T47D (cell line): ENCODE measurements around the gene CHST13.
"Not testable (repeated sequence)": the region's sequence is repeated elsewhere in the genome, so short reads cannot be mapped to it uniquely, and the experiment has no call there.

ENCODE experiments used
- DNase-seq, 2 experiments: peaks; one replicate each; pipeline versions ENCODE4 v3.0.0 to v3.0.0-alpha.2; 2011 to 2012; ENCODE audit warnings: low read depth in 1 of 2, low spot score in 1 of 2
- JUND ChIP-seq: IDR thresholded peaks from 2 replicates; pipeline ENCODE4 v1.6.1; 2012; ENCODE audit warnings: low read depth
- in situ Hi-C: cut with HindIII; loops from 2 replicates; pipeline ENCODE4 v1.10.0; 2016; ENCODE audit warnings: low sequenced_read_pairs, low pct_unique_long_range_greater_than_20kb

Gene CHST13

DNA sequence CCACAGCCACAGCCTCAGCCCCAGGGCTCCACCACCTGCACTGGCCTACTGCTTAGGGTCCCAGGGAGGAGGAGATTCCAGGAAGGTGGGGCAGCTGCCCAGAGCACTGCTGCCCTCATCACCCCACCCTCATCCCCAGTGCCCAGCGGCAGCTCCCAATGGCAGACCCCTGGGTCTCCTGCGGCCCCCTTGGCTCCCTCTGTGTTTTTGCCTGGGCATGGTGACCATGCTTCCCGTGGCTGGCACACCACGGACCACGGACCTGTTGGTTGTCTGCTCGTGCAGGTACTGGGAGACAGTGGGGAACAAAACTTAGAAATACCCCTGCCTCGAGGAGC, 2.7 kb downstream of the CHST13 start:
- in situ Hi-C loops = no loop called here
- DNase-seq = no peak
- no peak for TF ChIP-seq JUND

GRCh38 chr3:126527006-126527405, 3.1 kb downstream of the CHST13 start:
- in situ Hi-C loops = no loop called here
- no peak for TF ChIP-seq JUND
- DNase-seq = no peak

DNA sequence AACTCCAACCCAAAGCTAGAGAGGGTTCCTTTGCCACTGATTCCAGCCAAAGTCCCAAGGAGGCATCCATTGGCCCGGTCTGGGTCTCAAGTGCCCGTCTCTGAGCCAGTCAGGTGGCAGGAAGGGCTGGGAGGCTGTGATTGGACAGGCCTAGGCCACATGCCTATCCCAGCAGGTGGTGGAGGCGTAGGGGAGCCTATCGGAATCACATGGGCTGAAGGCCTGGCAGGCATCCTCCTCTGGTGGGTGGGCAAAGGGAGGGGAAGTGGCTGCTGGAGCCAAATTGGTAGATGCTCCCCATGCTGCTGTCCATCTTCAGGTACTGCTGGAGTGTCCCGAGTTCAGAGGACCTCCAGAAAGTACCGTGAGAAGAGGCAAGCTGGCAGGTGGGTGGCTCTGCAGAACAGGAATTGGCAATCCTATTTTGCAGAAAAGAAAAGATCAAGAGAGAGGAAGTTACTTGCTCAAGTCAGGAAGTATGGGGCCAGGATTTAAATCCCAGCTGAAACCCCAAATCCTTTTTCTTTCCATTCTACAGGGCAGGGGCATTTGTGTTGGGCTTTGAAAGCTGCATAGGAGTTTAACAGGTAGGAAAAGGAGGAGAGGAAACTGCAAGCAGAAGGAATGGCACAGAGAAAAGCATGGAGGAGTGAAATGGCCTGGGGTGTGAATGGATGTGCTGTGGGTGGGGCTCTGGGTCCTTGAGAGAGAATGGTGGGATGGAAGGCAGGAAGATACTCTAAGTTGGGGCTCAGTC, 3.7 kb downstream of the CHST13 start:
- no peak for DNase-seq
- in situ Hi-C loops = no loop called here
- no peak for TF ChIP-seq JUND

DNA sequence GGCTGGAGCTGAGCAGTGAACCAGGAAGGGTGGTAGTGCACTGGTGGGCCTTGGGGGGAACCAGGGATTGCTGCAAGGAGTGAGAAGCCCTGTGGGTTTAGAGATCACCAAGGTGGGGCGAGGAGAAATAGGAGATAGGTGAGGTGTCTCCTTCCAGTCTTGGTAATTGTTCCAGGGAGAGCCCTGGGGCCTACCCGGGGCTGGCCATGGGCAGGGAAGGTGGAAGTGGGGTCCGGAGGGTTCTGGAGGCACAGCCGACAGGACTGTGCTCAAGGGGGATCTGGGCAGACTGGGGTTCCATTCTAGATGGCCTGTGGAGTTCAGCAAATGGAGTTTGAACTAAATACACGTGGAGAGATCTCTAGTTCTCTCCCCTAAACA, 4.5 kb downstream of the CHST13 start:
- DNase-seq = no peak
- no peak for TF ChIP-seq JUND
- in situ Hi-C loops = no loop called here

DNA sequence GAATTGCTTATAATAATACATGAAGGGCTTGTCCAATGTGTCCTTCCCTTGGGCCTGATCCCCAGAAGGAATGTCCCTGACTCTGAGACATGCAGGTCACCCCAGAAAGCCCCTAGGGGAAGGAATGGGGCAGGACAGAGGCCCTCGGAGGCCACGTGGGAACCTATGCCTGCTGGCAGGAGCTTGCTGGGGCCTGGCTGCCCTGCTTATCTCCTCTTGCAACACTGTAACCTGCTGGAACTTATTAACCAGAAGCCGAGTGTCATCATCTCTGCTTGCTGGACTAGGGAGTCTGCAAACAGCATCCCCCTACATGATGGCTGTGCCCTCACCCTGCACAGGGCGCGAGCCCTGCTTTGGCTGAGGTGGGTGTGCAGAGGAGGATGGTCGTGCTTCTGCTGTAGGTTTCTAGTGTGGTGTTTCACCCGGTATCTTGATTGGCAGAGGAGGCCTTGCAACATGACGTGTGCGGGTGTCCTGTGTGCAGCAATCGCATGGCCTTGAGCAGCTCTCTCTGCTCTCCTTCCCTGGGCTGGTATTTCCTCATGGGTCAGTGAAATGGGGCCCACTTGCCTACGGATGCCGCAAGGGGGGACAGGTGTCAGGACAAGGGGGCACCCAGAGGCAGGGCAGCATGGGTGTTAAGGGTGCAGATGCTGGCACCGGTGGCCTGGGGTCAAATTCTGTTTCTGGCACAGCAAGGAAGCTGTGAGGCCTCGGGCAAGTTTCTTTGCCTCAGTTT, 5.0 kb downstream of the CHST13 start:
- in situ Hi-C loops = no loop called here
- TF ChIP-seq JUND = no peak
- DNase-seq = no peak

DNA sequence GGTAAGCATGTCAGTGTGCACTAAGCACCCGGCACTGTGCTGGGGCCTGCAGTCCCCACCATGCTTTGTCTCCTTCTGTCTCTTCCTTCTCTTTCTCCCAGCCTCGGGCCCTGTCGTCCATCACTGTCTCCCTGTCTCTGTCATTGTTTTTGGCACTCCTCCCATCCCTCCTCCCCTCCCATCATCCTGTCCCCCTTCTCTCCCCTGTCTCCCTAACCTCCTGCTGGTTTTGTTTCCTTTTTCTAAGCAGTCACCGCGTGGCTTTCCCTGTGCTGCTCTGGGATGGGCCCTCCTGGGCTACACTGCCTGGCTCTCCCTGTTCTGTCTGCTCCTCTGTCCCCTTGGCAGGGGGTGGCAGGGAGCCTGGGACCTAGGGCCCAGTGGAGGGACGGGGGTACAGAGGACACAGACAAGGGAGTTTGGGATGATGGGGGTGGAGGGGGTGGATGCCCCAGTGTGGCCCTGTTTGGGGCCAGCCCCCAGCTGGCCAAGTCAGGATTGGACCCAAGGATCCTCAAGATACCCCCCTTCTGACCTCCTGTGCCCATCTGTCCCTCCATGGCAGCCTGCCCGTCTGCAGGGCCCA, 5.7 kb downstream of the CHST13 start:
- no peak for DNase-seq
- in situ Hi-C loops = no loop called here
- TF ChIP-seq JUND = no peak

DNA sequence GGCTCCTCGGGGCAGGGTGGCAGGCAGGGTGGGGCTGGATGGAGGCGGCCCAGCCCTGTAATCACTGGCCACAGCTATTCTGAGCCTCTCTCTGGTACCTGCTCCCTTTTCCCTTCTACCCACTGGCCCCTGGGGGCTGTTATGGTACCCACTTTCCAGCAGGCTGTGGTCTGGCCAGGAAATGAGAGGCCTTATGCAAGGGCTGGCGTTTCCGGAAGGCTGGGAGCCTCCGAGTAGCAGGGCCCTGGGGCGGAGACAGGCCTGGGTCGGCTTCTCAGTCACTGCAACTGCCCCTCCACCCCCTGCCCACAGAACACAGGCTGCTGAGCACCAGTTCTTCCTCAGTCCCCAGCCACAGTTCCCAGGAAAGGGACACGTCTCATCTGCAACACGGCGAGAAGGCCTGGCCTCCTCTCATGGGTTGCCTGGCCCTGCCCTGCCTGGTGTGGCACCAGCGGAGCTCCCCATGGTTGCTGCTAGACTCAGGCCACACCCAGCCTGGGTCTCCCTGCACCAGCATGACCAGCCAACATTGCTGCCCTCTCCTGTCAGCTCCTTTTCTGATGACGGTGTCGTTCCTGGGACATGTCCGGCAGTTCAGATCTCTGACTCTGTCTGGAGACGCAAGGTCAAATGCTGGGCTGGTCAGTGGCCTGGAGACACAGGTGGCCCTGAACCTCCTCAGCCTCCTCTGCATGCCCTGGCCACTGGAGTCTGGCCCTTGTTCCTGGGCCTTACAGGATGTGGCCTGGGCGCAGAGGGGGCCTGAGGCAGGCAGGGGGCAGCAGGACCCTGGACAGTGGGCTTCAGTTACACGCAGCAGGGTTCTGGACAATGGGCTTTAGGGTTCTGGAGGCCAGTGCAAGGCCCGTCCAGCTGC, 6.5 kb downstream of the CHST13 start:
- DNase-seq = no peak
- in situ Hi-C loops = no loop called here
- no peak for TF ChIP-seq JUND

GRCh38 chr3:126531051-126531330, 7.0 kb downstream of the CHST13 start:
- in situ Hi-C loops = no loop called here
- no peak for TF ChIP-seq JUND
- no peak for DNase-seq

DNA sequence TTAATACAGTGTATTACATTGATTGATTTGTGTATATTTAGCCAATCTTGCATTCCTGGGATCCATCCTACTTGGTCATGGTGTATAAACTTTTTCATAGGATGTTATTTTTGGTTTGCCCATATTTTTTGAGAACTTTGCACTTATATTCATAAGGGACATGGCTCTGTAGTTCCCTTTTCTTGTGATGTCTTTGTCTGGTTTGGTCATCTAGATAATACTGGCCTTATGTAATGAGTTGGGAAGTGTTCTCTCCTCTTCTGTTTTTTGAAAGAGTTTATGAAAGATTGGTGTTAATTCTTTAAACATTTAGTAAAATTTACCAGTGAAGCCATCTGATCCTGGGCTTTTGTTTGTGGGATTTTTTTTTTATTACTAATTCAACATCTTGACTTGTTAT, 9.6 kb downstream of the CHST13 start:
- DNase-seq = no peak
- no peak for TF ChIP-seq JUND
- in situ Hi-C loops = no loop called here

GRCh38 chr3:126534716-126535115, 10.8 kb downstream of the CHST13 start:
- in situ Hi-C loops, DNase-seq: not testable (repeated sequence)

GRCh38 chr3:126535636-126536035, 11.7 kb downstream of the CHST13 start:
- DNase-seq = no peak
- TF ChIP-seq JUND = no peak
- in situ Hi-C loops = no loop called here

- DNase-seq = no peak
- in situ Hi-C loops = no loop called here
- no peak for TF ChIP-seq JUND
Observed at GRCh38 chr3:126536126-126536525, 12.2 kb downstream of the CHST13 start.
